Fibroblast of gingiva (primary cell): ENCODE data around the gene CUL5.
"Not testable (repeated sequence)": the region's sequence is repeated elsewhere in the genome, so short reads cannot be mapped to it uniquely, and the experiment has no call there.

Experiments
- DNase-seq: peaks from one replicate; pipeline ENCODE4 v3.0.0-alpha.2; 2011; ENCODE audit warnings: low read depth

The CUL5 gene

GRCh38 chr11:108025387-108026080, 16.8 kb downstream of the CUL5 start:
- no peak for DNase-seq

DNA sequence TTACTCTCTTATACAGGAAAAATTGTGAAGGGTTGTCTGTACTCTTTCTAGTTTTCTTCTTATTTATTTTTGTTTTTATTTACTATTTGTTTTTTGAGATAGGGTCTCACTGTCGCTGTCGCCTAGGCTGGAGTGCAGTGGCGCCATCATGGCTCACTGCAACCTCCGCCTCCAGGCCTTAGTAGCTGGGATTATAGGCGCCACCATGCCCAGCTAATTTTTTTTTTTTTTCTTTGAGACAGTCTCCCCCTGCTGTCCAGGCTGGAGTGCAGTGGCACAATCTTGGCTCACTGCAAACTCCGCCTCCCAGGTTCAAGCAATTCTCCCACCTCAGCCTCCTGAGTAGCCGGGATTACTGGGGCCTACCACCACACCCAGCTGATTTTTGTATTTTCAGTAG, 18.4 kb downstream of the CUL5 start:
- no peak for DNase-seq

- not testable (repeated sequence) for DNase-seq
Measured at GRCh38 chr11:108028822-108029441, 20.2 kb downstream of the CUL5 start.

GRCh38 chr11:108031604-108032003, 22.9 kb downstream of the CUL5 start:
- not testable (repeated sequence) for DNase-seq

- DNase-seq: no peak
Measured at GRCh38 chr11:108032800-108033199, 24.1 kb downstream of the CUL5 start.

DNA sequence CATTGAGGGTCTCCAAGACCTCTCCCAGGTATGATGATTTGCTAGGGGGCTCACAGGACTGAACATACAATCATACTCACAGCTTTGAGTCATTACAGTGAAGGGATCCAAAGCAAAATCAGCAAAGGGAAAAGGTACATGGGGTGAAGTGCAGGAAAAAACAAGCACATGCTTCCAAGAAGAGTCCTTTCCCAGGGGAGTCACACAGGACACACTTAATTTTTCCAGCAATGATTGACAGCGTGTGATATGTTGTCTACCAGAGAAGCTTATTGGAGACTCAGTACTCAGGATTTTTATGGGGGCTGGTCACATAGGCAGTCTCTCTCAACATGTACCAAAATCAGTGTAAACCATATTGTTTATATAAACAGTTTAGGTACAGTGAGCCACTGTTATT, 25.3 kb downstream of the CUL5 start:
- DNase-seq: no peak

DNA sequence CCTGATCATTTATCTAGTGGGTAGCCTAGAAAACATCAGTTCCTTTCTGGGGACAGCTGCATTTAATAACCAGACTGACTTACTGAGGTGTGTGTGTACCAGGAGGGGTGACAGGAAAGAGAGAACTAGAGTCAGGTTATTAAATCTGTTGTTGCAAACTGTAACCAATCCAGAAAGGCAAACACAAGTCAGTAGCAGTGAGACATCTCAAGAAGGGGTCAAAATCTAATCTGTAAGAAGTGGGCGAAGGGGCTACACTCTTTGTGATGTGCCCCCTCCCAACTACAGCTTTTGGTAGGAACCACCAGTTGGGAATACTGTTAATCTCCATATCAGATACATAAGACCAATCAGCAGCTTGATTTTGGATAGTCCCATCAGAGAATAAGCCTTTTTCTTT, 26.3 kb downstream of the CUL5 start:
- DNase-seq: no peak

- peak; percentile 3 for DNase-seq
Measured at GRCh38 chr11:108035690-108036089, 27.0 kb downstream of the CUL5 start.

GRCh38 chr11:108037211-108037610, 28.5 kb downstream of the CUL5 start:
- DNase-seq: peak; percentile 1

- DNase-seq: peak; percentile 82
Measured at GRCh38 chr11:108037636-108038035, 28.9 kb downstream of the CUL5 start.

GRCh38 chr11:108048269-108048668, 39.6 kb downstream of the CUL5 start:
- no peak for DNase-seq

- no peak for DNase-seq
Measured at GRCh38 chr11:108062336-108062735, 53.6 kb downstream of the CUL5 start.

GRCh38 chr11:108063410-108063809, 54.7 kb downstream of the CUL5 start:
- no peak for DNase-seq

DNA sequence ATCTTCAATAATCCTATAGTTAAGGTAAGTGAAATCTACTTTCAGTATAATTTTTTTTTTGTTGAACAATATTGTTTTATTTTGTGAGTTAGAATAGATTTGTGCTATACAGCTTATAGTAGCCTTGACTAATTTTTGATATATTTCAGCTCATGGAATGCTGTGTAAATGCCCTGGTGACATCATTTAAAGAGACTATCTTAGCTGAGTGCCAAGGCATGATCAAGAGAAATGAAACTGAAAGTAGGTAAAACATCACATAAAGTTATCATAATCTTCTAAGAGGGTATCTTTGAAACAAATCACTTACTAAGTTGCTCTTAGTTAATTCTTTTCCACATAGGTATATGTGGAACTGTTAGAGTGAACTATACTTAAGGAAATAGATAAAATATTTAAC, 61.2 kb downstream of the CUL5 start:
- peak; percentile 34 for DNase-seq

- DNase-seq: peak; percentile 42
Measured at GRCh38 chr11:108084811-108085210, 76.1 kb downstream of the CUL5 start.

DNA sequence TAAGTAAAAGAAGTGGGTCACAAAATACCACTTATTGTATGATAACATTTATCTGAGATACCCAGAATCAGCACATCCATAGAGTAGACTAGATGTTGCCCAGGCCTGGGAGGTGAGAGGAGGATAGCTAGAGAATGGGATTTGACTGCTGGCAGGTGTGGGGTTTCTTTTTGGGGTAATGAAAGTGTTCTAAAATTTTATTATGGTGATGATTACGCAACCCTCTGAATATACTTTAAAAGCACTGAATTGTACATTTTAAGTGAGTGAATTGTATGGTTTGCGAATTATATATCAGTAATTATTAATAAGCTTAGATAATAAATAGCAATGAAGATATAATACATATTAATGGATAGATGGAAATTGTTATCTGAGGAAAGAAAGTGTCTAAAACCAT, 77.0 kb downstream of the CUL5 start:
- DNase-seq: no peak

- DNase-seq: no peak
Measured at GRCh38 chr11:108092134-108092533, 83.4 kb downstream of the CUL5 start.

GRCh38 chr11:108093128-108093904, 84.6 kb downstream of the CUL5 start:
- peak; percentile 80 for DNase-seq

DNA sequence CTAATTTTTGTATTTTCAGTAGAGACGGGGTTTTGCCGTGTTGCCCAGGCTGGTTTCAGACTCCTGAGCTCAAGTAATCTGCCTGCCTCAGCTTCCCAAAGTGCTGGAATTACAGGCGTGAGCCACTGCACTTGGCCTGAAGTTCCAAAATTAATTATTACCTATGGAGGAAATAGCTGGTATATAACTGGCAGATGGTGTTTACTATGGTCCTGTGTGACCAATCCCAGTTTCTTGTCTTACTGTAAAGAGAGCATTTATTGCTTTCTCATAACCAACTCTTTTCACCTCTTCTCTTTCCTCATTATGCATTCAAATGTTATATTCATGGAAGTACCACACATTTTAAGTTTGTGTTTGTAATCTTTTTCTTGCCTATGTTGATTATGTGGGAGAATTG, 88.5 kb downstream of the CUL5 start:
- DNase-seq: no peak

DNA sequence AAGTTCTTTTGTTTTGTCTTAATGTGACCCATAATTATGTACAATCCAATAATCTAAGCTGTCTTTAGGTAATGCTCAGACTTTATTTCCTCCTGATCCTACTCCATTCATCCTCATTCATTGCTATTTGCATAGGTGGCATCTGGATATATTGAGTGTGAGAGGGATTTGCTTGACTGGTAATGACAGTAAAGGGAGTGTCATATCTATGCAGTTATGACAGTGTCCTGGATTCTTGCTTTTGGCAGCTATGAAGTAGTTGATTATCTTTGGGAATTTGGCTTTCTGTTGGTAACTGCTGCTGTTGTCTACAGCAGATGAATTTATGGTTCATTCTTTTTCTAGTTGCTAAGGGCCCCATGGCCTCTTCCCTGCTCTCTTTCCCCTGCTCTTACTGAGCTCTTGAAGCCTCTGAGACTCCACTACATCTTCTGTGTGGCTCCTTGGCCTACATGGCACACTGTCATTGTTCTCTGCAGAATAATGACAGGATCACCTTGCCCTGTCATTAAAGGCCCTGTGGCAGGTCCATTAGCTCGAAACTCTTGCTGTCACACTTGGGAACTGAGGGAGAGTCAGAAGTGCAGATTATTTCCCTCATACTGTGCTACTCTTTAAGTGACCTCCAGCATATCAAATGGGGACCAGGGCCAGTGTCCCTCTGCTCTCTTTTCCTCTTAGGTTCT, 92.5 kb downstream of the CUL5 start:
- DNase-seq: no peak

DNA sequence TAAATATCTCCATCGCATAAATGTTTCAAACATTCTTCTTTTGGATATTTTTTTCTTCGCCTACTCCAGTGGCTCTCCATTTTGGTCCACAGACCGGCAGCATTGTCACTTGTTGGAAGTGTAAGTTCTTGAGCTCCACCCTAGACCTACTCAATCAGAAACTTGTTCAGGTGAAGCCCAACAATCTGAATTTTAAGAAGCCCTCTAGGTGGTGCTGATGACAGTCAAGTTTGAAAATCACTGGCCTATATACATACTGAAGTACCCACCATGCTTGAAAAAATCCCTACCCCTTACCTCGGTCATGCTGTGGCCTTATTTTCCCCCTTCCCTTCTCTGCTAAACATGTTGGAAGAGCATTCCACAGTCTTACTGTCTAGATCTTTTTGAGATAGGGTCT, 102.4 kb downstream of the CUL5 start:
- DNase-seq: no peak

DNA sequence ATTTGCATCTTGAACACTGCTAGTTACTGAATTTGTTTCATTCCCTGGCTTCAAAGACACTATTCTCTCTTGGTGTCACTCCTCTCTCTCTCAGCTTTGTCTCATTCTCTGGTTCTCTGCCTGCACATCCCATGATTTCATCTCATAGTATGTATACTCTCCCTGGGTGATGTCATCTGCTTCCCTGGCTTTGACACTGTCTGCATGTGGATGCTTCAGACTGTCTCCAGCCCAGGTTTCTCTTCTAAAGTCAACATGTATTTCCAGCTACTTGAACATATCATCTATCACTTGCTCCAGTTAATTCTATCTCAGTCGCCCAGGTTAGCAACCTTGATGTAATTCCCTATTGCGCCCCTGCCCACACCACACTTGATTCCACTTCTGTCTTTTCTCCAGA, 103.4 kb downstream of the CUL5 start:
- no peak for DNase-seq
